RPMI7951 (cell line): ENCODE measurements around the gene COL6A2. TPM values are rescaled to one million over a fixed set of nuclear protein-coding genes. Genes with fewer than 3 reads are reported as not detected.
"Not testable (repeated sequence)": the region's sequence is repeated elsewhere in the genome, so short reads cannot be mapped to it uniquely, and the experiment has no call there.

Experiments
- DNase-seq: peaks from one replicate; pipeline ENCODE4 v3.0.0-alpha.2; 2012; ENCODE audit warnings: low read depth
- total RNA-seq: library from RNA; depleted of rRNA; stranded (reverse); fragments of >200 nt; shearing (Covaris generic); gene quantifications from 2 replicates; pipeline ENCODE4 v1.2.3, GENCODE V29; 2014

The COL6A2 gene
- total RNA-seq, 1 experiment from 2014 or later, result 680 TPM

GRCh38 chr21:46124926-46125845 is 27.3 kb downstream of the COL6A2 start:
- DNase-seq, result no peak

- DNase-seq, result no peak
Observed at GRCh38 chr21:46125846-46126301, 28.0 kb downstream of the COL6A2 start.

- no peak for DNase-seq
Observed at GRCh38 chr21:46126309-46127238, 28.7 kb downstream of the COL6A2 start.

GRCh38 chr21:46127239-46128105 is 29.6 kb downstream of the COL6A2 start:
- DNase-seq, result no peak

- peak; percentile 68 for DNase-seq
Observed at GRCh38 chr21:46128106-46128932, 30.4 kb downstream of the COL6A2 start.

GRCh38 chr21:46128933-46129571 is 31.1 kb downstream of the COL6A2 start:
- no peak for DNase-seq

GRCh38 chr21:46129846-46130651 is 32.1 kb downstream of the COL6A2 start:
- DNase-seq, result no peak

GRCh38 chr21:46130831-46131587 is 33.1 kb downstream of the COL6A2 start:
- DNase-seq, result no peak

GRCh38 chr21:46131588-46131837 is 33.6 kb downstream of the COL6A2 start:
- DNase-seq, result no peak

- no peak for DNase-seq
Observed at GRCh38 chr21:46131838-46132651, 34.1 kb downstream of the COL6A2 start.

GRCh38 chr21:46135782-46136395 is 38.0 kb downstream of the COL6A2 start:
- DNase-seq, result no peak

- DNase-seq, result no peak
Observed at GRCh38 chr21:46136739-46137349, 38.9 kb downstream of the COL6A2 start.

GRCh38 chr21:46137908-46138307 is 40.0 kb downstream of the COL6A2 start:
- no peak for DNase-seq

- no peak for DNase-seq
Observed at GRCh38 chr21:46138383-46138970, 40.6 kb downstream of the COL6A2 start.

- DNase-seq, result no peak
Observed at GRCh38 chr21:46139686-46140085, 41.8 kb downstream of the COL6A2 start.

GRCh38 chr21:46140352-46141003 is 42.6 kb downstream of the COL6A2 start:
- DNase-seq, result not testable (repeated sequence)
